Measurements from ENCODE around the gene CTDSP1.
A peak's percentile ranks its signal among the peaks of the same experiment; 100 is the strongest.

Gene CTDSP1, protein sequence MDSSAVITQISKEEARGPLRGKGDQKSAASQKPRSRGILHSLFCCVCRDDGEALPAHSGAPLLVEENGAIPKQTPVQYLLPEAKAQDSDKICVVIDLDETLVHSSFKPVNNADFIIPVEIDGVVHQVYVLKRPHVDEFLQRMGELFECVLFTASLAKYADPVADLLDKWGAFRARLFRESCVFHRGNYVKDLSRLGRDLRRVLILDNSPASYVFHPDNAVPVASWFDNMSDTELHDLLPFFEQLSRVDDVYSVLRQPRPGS

DNA sequence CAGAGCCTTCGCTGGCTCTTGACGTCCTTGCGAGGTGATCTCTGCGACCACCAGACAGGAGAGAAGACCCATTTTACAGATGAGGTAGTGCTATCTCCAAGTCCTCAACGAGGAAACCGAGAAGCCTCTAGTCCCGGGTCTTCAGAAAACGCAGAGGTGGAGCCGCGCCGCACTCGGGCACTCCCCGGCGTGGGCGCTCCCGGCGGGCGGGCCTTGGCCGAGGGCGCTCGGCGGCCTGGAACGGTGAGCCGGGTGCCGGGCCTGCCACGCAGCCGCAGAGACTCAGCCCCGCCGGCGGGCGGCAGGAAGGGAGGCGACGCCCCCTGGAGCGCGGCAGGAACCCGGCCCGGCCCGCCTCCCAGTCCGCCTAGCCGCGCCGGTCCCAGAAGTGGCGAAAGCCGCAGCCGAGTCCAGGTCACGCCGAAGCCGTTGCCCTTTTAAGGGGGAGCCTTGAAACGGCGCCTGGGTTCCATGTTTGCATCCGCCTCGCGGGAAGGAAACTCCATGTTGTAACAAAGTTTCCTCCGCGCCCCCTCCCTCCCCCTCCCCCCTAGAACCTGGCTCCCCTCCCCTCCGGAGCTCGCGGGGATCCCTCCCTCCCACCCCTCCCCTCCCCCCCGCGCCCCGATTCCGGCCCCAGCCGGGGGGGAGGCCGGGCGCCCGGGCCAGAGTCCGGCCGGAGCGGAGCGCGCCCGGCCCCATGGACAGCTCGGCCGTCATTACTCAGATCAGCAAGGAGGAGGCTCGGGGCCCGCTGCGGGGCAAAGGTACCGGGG lies at the start of gene CTDSP1:
CTDSP1 (plus strand) TSS at position 478 of the 776 bp plus-strand sequence; CDS start at position 701, 223 bp downstream.
- peak; percentile 78 to 86 for DNase-seq (ENCODE audit: low read depth in 1 of 2, low spot score in 1 of 2)

DNA sequence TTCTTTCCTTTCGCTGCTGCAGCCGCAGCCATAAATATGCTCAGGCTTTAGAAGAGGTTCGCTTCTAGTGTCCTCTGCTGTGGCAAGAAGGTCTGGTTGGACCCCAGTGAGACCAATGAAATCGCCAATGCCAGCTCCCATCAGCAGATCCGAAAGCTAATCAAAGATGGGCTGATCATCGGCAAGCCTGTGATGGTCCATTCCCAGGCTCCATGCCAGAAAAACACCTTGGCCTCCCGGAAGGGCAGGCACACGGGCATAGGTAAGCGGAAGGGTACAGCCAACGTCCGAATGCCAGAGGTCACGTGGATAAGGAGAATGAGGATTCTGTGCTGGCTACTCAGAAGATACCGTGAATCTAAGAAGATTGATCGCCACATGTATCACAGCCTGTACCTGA lies 45.6 kb upstream of the CTDSP1 start:
- no peak for DNase-seq (ENCODE audit: low read depth in 1 of 2, low spot score in 1 of 2)

DNA sequence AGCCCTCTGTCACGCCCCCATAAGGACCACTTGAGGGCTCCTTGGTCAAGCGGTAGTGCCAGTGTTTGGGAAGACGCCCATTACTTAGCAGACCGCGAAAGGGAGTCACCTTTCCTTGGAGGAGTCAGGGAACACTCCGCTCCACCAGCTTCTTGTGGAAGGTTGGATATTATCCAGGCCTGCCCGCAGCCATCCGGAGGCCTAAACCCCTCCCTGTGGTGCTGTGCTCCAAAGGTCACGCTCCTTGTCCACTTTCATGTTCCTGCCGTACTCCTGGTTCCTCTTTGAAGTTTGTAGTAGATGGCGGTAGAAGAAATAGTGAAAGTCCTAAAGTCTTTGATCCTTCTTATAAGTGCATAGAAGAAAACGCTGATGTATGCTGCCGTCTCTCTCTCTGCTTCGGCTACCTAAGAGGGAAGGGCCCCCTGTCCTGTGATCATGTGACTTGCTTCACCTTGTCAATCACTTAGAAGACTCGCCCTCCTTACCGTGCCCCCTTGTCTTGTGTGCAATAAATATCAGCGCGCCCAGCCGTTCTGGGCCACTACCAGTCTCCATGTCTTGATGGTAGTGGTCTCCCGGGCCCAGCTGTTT lies 44.7 kb upstream of the CTDSP1 start:
- no peak for DNase-seq (ENCODE audit: low read depth in 1 of 2, low spot score in 1 of 2)

DNA sequence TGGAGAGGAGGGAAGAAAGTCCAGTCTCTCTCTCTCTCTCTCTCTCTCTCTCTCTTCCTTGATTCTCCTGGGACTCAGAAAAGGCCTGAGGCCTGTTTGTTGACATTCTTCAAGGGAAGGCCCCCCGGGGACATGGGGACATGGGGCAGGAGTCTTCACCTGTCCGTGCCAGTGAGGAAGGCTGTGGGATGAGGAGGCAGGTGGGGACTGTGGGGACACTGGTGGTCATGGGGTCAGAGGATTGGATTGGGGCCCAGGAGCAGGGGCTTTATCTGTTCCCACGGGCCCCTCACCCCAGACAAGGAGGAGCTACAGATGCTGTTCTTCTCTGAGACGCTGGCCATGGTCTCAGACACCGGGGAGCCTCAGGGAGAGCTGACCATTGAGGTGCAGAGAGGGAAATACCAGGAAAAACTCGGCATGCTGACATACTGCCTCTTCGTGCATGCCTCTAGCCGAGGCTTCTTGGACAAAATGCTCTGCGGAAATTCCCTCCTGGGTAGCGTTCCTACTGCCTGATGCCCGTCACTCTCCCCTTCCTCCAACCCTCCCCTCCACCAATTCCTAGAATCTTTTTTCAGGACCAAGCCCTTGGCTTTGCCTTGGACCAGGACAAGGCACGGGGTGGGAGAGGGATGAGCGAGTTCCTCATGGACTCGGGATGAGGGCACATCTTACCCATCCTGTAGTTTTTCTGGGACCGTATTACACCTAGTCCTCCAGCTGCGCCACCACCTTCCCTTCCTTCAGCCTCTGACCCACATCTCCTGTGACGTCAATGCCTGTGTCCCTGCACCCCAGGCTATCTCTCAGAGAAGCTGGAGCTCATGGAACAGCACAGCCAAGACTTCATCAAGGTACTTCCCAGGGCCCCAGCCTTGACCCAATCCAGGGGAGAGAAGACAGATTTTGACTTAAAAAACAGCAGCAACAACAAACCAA lies 42.2 kb upstream of the CTDSP1 start:
- DNase-seq (ENCODE audit: low read depth in 1 of 2, low spot score in 1 of 2) = no peak

DNA sequence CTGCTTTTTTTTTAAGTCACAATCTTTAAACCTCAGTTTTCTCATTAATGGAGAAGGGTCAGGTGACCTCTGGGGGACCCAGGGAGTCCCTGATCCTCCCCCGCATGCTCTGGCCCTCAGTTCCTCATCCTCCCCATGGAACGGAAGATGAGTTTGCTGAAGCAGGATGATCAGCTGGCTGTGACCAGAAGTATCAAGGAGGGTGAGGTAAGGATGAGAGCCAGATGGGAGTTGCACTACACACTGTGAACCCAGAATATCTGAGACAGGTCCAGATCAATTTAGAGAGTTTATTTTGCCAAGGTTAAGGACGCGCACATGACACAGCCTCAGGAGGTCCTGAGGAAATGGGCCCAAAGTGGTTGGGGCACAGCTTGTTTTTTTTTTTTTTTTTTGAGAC lies 39.2 kb upstream of the CTDSP1 start:
- no peak for DNase-seq (ENCODE audit: low read depth in 1 of 2, low spot score in 1 of 2)

DNA sequence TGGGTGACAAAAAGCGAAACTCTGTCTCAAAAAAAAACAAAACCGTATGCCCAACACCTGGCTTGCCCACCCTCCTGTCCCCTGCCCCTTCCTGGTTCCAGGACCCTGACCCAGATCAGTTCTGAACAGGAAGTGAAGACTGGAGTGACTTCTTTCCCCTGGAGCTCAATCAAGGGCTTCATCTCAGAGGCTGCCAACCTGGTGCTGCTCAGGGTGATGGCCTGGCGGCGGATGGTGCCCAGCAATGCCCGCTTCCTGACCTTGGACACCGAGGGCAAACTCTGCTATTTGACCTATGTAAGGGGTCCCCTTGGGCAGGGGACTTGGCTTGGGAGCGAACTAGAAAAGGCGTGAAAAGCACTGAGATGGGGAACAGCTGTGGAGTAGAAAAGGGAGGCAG lies 37.1 kb upstream of the CTDSP1 start:
- no peak for DNase-seq (ENCODE audit: low read depth in 1 of 2, low spot score in 1 of 2)

DNA sequence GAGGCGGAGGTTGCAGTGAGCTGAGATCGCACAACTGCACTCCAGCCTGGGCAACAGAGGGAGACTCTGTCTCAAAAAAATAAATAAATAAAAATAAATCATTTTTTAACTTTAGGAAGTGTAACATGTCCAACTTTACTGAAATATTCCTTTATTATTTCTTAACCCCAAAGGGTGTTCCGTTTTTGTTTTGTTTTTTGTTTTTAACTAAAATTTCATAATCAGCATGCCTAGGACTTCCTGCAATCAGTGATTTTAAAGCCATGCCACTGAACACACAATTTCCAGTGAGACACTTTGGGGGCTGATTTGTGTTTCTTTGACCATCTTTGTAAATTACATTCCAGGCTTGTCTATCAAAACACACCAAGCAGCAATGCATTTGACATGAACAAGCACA lies 35.9 kb upstream of the CTDSP1 start:
- DNase-seq (ENCODE audit: low read depth in 1 of 2, low spot score in 1 of 2) = no peak

DNA sequence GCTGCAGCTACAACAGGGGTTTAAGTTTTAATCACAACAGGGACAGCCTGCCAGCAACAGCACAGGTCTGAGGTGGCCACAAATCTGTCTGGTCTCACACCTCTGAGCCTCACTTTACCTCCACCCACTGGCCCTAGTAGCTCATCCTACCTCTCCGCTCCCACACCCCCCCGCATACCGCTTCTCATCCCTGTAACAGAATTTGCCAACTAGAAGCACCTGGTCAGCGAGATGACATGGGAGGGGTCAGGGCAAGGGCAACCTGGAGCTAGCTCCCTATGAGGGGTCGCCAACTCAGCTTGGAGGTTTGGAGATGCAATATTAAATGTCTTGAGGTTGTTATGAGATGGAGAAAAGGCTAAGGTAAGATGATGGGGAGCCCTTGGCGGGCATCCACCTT lies 35.5 kb upstream of the CTDSP1 start:
- no peak for DNase-seq (ENCODE audit: low read depth in 1 of 2, low spot score in 1 of 2)

DNA sequence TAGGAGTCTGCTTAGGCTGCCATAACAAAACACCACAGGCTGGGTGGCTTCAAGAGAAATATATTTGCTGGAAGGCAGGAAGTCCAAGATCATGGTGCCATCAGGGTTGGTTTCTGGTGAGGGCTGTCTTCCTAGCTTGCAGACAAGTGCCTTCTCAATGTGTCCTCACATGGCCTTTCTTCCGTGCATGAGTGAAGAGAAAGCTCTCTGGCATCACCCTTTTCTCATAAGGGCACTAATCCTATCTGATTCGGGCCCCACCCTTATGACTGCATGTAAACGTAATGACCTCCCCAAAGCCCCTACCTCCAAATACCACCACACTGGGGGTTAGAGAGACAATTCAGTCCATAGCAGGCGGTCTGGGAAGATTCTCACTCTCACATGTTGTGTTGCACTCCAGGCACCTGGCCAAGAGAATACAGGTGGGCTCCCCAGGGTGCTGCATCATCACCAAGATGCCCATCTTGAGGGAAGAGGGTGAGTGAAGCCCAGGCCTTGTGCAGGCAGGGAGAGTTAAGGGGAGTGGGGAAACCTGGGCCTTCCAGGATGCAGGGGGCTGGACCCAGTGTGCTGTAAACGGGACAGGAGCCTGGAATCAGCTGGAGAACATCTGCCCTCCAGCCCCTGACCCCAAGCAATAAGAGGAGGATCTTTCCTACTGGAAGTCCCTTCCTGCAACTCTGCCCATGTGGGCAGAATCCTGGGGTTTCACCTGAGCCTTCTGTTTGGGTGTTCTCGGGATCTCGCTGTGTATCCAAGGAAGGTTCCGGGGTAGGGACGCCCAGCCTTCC lies 32.9 kb upstream of the CTDSP1 start:
- no peak for DNase-seq (ENCODE audit: low read depth in 1 of 2, low spot score in 1 of 2)

DNA sequence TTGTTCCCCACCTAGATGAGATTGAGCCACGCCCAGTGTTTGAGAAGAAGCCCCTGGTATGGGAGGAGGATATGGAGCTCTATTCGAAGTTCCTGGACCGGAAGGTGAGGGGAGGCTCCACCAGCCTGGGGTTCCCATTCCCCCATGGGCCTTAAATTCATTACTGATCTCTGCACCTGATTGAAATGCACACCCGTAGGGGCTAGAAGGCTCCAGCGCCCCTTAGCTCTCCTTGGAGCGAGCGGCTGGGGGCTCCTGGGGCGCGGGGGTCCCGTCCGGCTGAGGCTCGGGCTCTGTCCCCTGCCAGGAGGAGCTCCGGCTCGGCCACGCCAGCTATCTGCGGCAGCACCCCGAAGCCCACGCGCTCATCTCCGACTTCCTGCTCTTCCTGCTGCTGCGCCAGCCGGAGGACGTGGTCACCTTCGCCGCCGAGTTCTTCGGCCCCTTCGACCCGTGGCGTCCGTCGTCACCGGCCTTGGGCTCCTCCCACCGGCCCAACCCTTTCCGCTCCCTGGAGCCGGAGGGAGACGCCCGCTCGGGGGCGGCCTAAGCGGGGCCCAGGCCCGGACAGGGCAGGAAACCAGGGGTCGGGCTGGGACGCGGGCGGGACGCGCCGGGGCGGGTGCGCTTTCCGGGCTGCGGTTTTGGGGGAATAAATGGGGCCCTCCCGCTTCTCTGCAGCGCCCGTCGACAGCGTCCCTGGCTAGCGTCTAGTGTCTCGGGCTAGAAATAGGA lies 32.1 kb upstream of the CTDSP1 start:
- peak; percentile 52 to 59 for DNase-seq (ENCODE audit: low read depth in 1 of 2, low spot score in 1 of 2)

DNA sequence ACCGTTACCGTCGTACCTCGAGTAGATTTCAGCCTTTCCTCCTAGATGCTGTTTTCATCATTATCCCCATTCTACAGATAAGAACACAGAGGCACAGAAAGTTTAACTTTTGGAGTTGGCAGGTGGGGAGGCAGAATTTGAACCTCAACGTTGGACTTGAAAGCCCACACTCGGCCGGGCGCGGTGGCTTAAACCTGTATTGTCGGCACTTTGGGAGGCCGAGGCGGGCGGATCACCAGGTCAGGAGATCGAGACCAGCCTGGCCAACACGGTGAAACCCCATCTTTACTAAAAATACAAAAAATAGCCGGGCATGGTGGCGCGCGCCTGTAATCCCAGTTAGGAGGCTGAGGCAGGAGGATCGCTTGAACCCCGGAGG lies 31.5 kb upstream of the CTDSP1 start:
- DNase-seq (ENCODE audit: low read depth in 1 of 2, low spot score in 1 of 2) = no peak

DNA sequence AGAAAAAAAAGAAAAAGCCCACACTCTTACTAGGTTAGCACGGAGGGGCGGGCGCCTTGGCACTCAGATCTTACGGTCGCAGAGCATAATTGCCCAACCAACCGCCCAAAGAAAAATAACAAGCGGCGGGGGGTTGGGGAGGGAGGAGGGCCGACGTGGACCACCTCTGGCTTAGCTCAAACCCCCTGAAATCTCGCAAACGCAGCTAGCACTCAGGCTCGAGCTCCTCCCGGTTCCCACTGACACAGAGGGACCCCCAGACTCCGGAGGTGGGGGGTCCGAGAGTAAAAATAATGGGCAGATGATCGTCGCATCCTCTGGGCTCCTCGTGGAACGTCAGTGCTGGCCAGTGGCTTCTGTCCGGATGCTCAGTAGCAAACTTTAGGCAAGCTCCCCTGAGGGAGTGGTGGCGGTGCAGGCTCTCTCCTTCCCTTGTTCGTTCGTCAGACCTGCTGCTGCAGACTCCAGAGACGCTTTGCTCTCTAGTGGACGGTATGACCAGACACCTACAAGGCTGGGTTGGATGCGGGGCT lies 31.0 kb upstream of the CTDSP1 start:
- DNase-seq (ENCODE audit: low read depth in 1 of 2, low spot score in 1 of 2) = no peak

DNA sequence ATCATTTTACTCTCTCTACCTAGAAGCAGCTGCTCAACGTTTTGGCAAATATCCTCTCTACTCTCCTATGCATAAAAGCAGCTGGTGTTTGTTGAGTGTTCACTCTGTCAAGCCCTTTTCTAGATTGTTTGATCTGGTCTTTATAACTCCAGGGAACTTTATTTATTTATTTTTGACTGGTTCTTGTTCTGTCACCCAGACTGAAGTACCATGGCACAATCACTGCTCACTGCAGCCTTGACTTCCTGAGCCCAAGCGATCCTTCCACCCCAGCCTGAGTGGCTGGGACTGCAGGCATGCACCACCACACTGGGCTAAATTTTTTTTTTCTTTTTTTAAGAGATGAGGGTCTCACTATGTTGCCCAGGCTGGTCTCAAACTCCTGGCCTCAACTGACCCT lies 30.3 kb upstream of the CTDSP1 start:
- DNase-seq (ENCODE audit: low read depth in 1 of 2, low spot score in 1 of 2) = no peak

DNA sequence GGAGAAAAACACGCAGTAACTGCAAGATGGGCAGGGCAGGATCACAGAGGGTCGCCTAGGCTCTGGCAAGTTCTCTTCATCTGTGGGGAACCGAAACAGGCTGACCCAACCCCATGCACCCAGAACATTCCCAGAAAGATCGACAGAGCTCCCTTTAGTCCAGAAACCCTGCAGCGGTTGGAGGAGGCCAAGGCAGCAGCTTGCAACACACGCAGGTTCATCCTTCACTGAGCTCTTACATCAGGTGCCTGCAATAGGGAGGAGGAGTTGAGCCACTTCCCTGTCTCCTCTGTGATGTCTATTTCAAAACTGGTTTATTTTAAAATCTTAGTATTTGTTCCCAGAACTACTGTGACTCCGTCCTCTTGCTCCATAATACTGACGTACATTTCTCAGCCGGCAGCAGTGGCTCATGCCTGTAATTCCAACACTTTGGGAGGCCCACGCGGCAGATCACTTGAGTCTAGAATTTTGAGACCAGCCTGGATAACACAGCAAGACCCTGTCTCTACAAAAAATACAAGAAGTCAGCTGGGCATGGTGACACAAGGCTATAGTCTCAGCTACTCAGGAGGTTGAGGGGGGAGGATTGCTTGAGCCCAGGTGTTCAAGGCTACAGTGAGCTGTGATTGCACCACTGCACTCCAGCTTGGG lies 29.1 kb upstream of the CTDSP1 start:
- no peak for DNase-seq (ENCODE audit: low read depth in 1 of 2, low spot score in 1 of 2)

DNA sequence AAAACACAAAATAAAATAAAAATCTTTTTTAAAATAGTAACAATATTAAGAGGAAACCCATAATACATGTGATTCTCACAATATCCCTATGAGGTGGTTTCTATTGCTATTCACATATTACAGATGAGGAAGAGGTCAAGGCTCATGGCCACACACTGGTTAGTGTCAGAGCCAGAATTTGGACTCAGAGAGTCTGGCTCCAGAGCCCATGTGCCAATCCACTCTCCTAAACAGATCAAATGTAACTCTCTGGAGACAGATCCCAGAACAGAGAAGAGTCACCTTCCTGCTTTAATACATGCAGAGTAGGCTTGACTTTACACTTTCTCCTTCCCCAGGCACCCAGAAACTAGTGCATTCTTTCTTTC lies 27.7 kb upstream of the CTDSP1 start:
- no peak for DNase-seq (ENCODE audit: low read depth in 1 of 2, low spot score in 1 of 2)

DNA sequence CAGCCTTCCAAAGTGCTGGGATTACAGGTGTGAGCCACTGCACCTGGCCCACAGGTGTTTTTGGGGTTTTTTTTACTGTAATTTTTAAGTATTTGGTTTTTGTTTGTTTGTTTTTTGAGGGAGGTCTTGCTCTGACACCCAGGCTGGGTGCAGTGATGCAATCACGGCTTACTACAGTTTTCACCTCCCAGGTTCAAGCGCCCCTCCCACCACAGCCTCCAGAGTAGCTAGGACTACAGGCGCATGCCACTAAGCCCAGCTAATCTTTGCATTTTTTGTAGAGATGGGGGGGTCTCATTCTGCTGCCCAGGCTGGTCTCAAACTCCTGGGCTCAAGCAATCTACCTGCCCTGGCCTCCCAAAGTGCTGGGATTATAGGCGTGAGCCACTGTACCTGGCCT lies 24.9 kb upstream of the CTDSP1 start:
- DNase-seq (ENCODE audit: low read depth in 1 of 2, low spot score in 1 of 2) = no peak

DNA sequence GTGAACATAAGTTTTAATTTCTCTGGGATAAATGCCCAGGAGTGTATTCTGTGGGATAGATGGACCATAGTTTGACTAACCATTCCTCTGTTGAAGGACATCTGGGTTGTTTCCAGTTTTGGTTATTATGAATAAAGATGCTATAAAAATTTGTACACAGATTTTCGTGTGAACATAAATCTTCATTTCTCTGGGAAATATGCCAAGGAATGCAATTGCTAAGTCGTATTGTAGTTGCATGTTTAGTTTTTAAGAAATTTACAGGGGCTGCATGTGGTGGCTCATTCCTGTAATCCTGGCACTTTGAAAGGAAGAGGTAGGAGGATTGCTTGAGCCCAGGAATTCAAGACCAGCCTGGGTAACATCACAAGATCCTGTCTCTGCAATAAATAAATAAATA lies 24.5 kb upstream of the CTDSP1 start:
- DNase-seq (ENCODE audit: low read depth in 1 of 2, low spot score in 1 of 2) = no peak

DNA sequence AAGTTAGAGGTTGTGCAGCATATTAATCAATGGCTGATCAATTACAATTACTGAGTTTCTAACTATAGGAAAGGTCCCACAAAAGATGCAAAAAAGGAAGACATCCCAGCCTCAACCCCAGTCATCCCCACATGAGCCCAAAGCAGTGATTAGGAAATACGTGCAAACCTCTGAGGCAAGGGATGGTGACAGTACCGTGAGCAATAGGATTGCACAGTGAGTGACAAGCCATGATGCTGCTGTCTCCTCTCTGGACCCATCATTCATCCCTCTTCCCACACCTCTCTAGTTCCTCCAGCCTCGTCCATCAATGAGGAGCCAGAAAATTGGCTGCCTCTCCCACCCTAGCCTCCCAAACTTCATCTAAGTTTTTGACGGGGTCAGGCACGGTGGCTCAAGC lies 21.6 kb upstream of the CTDSP1 start:
- no peak for DNase-seq (ENCODE audit: low read depth in 1 of 2, low spot score in 1 of 2)

DNA sequence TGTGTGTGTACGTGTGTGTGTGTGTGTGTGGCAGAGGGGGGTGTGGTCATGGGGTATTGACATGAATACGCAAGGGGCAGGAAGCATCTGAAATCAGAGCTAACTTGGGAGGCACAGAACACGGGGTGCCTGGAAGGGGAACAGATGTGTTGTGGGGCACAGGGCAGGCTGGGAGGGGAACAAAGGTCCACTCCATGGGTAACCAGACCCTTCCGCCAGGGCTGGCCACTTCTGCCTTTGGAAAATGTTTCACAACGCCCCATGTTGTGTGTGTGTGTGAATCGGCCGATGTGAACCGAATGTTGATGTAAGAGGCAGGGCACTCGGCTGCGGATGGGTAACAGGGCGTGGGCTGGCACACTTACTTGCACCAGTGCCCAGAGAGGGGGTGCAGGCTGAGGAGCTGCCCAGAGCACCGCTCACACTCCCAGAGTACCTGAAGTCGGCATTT lies 17.7 kb upstream of the CTDSP1 start, which contains the start of gene SLC11A1:
SLC11A1 (plus strand) TSS at position 358 of the 451 bp plus-strand sequence. CDS start 96 bp downstream, outside the sequence.
- no peak for DNase-seq (ENCODE audit: low read depth in 1 of 2, low spot score in 1 of 2)

Measured in stimulated activated CD4-positive, alpha-beta T cell treated with anti-CD3 and anti-CD28 coated beads, Interleukin-15, amount 100 ng/mL, for 1 hour (primary cell).